Motor neuron (in vitro differentiated cells): ENCODE measurements around the gene HBA1. TPM values are rescaled to one million over a fixed set of nuclear protein-coding genes. Genes with fewer than 3 reads are reported as not detected.
"Not testable (repeated sequence)": the region's sequence is repeated elsewhere in the genome, so short reads cannot be mapped to it uniquely, and the experiment has no call there.

Experiments
- ATAC-seq, 8 experiments: fragments of 200-7000 bp; cut with Tn5 transposase; replicated peaks in 6 of 8; 2 replicates each; pipeline ENCODE4 v1.8.0; 2021; ENCODE audit warnings: mild to moderate bottlenecking in 8 of 8, moderate library complexity in 8 of 8
- H3K27ac ChIP-seq, 2 donors: fragments of 250-450 bp; sonication (Bioruptor Pico); 2 replicates each; pipeline ENCODE4 v1.9.0; 2021; ENCODE audit warnings: antibody characterized with exemption in 2 of 2, mild to moderate bottlenecking in 2 of 2, moderate library complexity in 1 of 2
- H3K4me1 ChIP-seq, 2 donors: fragments of 250-450 bp; sonication (Bioruptor Pico); replicated peaks in 1 of 2; 2 replicates each; pipeline ENCODE4 v1.6.1; 2021; ENCODE audit warnings: antibody characterized with exemption in 2 of 2, mild to moderate bottlenecking in 2 of 2, moderate library complexity in 1 of 2
- H3K4me3 ChIP-seq, 5 donors: fragments of 250-450 bp; sonication (Bioruptor Pico); 2 replicates each; pipeline ENCODE4 v1.9.0; 2021; ENCODE audit warnings: antibody characterized with exemption in 5 of 5, mild to moderate bottlenecking in 5 of 5, moderate library complexity in 4 of 5
- WGBS, 10 experiments: fragments of 450-650 bp; shearing (Covaris generic); methylation state at CpG; one replicate each; pipeline ENCODE4 v1.0.0; 2022; 5-methylcytosine and 5-hydroxymethylcytosine counted together
- in situ Hi-C, 9 experiments: fragments of 400-800 bp; cut with MboI; loops; one replicate each; pipeline ENCODE4 v1.15.0; 2021; ENCODE audit warnings: low sequenced_read_pairs in 9 of 9, low pct_unique_long_range_greater_than_20kb in 2 of 9; ENCODE audit not compliant: unreplicated experiment in 9 of 9
- total RNA-seq, 8 experiments: library from RNA; unstranded; fragments of 300-600 nt; gene quantifications; 2 replicates each; pipeline versions ENCODE4 v1.2.3 to v1.2.4, GENCODE V29; 2022

HBA1 gene
- total RNA-seq, 8 experiments from 2014 or later, result 2.2 to 6.5 (median 3.1) TPM; not detected in 5

DNA sequence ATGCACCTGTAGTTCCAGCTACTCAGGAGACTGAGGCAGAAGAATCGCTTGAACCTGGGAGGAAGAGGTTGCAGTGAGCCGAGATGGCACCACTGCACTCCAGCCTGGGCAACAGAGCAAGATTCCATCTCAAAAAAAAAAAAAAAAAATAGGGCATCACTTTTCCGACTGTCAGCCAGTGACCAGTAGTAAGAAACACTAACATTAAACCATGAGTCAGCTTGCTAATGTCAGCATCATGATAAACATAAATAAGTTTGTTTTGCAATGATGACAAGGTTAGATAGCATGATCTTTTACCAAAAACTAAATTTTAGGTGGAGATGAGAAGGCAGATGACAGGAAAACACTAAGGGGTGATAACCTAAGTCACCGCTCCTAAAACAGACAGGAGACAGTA, 32.9 kb downstream of the HBA1 start:
- in situ Hi-C loops, H3K27ac ChIP-seq, H3K4me1 ChIP-seq, H3K4me3 ChIP-seq: not testable (repeated sequence)
- WGBS, 10 experiments, result 80 to 100% (median 98%) methylated on average over 1 to 4 of the region's 4 CpGs; no CpG with 5 or more reads in 4 of the 10 experiments
- ATAC-seq, result peak in 1 of 8 experiments; percentile 34

DNA sequence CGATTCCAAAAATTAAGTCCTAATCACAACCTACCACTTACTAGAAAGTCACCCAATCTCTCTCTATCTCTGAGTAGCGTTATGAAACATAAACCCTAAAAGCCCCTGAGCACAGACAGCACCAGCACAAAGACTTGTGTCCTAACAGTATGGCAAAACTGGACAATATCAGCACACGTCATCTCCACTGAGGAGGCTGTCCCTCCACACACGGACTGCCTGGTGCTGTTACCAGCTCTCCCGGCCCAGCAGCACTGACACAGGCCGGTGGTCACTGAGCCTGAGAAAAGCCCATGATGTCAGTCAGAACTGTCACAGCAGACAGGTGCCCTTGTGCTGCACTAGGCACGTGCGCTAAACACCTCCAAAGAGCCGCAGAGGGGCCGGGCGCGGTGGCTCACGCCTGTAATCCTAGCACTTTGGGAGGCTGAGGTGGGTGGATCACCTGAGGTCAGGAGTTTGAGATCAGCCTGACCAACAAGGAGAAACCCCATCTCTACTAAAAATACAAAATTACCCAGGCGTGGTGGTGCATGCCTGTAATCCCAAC, 35.2 kb downstream of the HBA1 start:
- ATAC-seq, H3K4me3 ChIP-seq, H3K27ac ChIP-seq, in situ Hi-C loops, H3K4me1 ChIP-seq: not testable (repeated sequence)
- WGBS, 10 experiments, result 67 to 100% (median 97%) methylated on average over 1 to 7 of the region's 14 CpGs; no CpG with 5 or more reads in 4 of the 10 experiments

DNA sequence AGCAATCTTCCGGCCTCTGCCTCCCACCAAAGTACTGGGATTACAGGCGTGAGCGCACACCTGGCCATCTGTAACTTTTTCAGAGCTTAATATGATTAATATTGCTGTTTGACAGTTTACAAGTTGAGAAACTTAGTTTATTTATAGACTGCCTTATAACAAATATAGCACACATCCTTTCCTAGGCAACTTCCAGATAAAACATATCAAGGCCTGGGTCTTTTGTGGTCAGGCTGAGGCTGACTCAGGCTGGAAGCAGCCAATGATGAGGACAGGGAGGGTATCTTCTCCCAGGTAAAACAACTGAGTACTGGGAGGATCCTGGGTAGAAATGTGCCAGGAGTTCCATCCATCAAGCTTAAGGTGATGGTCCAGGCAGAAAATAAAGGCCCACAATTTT, 36.5 kb downstream of the HBA1 start:
- ATAC-seq, result no peak
- in situ Hi-C loops, result no loop called here
- 90 to 100% (median 100%) methylated on average over 1 to 3 of the region's 3 CpGs; no CpG with 5 or more reads in 6 of the 10 experiments for WGBS, 10 experiments

DNA sequence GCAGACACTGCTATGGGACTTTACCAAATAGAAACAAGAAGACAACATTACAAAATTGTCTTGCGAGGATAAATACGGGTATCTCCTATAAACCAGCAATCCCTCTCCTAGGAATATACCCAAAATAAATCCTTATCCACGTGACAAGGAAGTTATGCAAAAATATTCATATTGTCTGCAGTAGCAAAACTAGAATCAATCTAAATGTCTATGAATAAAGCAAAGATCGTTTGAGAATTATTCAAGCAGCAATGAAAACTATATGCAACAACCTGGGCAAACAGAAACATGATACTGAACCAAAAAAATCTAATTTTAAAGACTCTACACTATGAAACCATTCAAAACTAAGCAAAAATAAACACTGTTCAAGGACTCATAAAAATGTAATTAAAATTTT, 43.5 kb downstream of the HBA1 start:
- in situ Hi-C loops, result no loop called here

More for the DNA sequence above, 36.5 kb downstream of the HBA1 start:
- no peak overlapping the region for H3K27ac ChIP-seq
- H3K4me1 ChIP-seq, result no peaks in the 10 kb centered on the region
- no peak overlapping the region for H3K4me3 ChIP-seq

More for the DNA sequence above, 43.5 kb downstream of the HBA1 start:
- no peaks in the 10 kb centered on the region for H3K4me1 ChIP-seq
- H3K4me3 ChIP-seq, result no peak overlapping the region
- ATAC-seq, result peak in 3 of 8 experiments; percentile 33 to 91 (median 73)
- H3K27ac ChIP-seq, result no peak overlapping the region
- 20 to 93% (median 76%) methylated on average over 1 to 4 of the region's 4 CpGs for WGBS, 10 experiments

Other genes with a start within 250 kb of the HBA1 start
- 10 to 100 TPM in 4 of 8 experiments, 1 to 10 TPM in 4; 3.5 to 23.1 (median 10.3) TPM for gene POLR3K, start 123.1 kb upstream of the HBA1 start, total RNA-seq
- 10 to 100 TPM; 14.1 to 50.6 (median 33.1) TPM for gene SNRNP25, start 122.9 kb upstream of the HBA1 start, total RNA-seq
- 10 to 100 TPM in 5 of 8 experiments, 1 to 10 TPM in 3; 2.5 to 22.4 (median 14.1) TPM for gene RHBDF1, start 104.0 kb upstream of the HBA1 start, total RNA-seq
- gene MPG, start 98.5 kb upstream of the HBA1 start, total RNA-seq, result 10 to 100 TPM; 27.1 to 91.9 (median 40.5) TPM
- gene NPRL3, start 38.0 kb upstream of the HBA1 start, total RNA-seq, result 10 to 100 TPM in 2 of 8 experiments, 1 to 10 TPM in 6; 6.3 to 42.2 (median 8.7) TPM
- gene HBZ, start 24.0 kb upstream of the HBA1 start, total RNA-seq, result not detected
- not detected for gene HBM, start 10.7 kb upstream of the HBA1 start, total RNA-seq
- 1 to 10 TPM in 2 of 8 experiments, under 1 TPM in 1, not detected in 5; 0.92 to 3.2 (median 1.1) TPM for gene HBA2, start 3.8 kb upstream of the HBA1 start, total RNA-seq
- 1 to 10 TPM in 6 of 8 experiments, not detected in 2; 1.3 to 8.8 (median 5.2) TPM for gene HBQ1, start 3.8 kb downstream of the HBA1 start, total RNA-seq
- gene LUC7L, start 52.8 kb downstream of the HBA1 start, total RNA-seq, result 100 to 1,000 TPM in 3 of 8 experiments, 10 to 100 TPM in 5; 75.5 to 188 (median 90.9) TPM
- 100 to 1,000 TPM in 1 of 8 experiments, 10 to 100 TPM in 7; 23.1 to 101 (median 50.5) TPM for gene FAM234A, start 58.1 kb downstream of the HBA1 start, total RNA-seq
- 10 to 100 TPM in 1 of 8 experiments, 1 to 10 TPM in 4, under 1 TPM in 3; 0.22 to 12.5 (median 1.7) TPM for gene RGS11, start 99.3 kb downstream of the HBA1 start, total RNA-seq
- 10 to 100 TPM in 4 of 8 experiments, 1 to 10 TPM in 2, under 1 TPM in 2; 0.25 to 55.2 (median 8.5) TPM for gene ARHGDIG, start 103.9 kb downstream of the HBA1 start, total RNA-seq
- gene PDIA2, start 106.5 kb downstream of the HBA1 start, total RNA-seq, result 10 to 100 TPM in 3 of 8 experiments, 1 to 10 TPM in 2, under 1 TPM in 1, not detected in 2; 0.35 to 18.5 (median 9.1) TPM
- gene AXIN1, start 176.0 kb downstream of the HBA1 start, total RNA-seq, result 10 to 100 TPM; 10.3 to 21.6 (median 15.9) TPM
- 100 to 1,000 TPM in 1 of 8 experiments, 10 to 100 TPM in 7; 57.8 to 117 (median 82.2) TPM for gene MRPL28, start 193.9 kb downstream of the HBA1 start, total RNA-seq
- 10 to 100 TPM; 19.2 to 82.1 (median 25.3) TPM for gene PGAP6, start 205.3 kb downstream of the HBA1 start, total RNA-seq
- 10 to 100 TPM; 24.9 to 88.9 (median 54.0) TPM for gene NME4, start 220.5 kb downstream of the HBA1 start, total RNA-seq
- 10 to 100 TPM in 6 of 8 experiments, 1 to 10 TPM in 2; 7.1 to 24.2 (median 11.8) TPM for gene DECR2, start 225.2 kb downstream of the HBA1 start, total RNA-seq
- gene RAB11FIP3, start 249.0 kb downstream of the HBA1 start, total RNA-seq, result 10 to 100 TPM; 13.6 to 32.6 (median 25.2) TPM